K562 (cell line): Measurements from ENCODE around the gene CRADD. TPM values are rescaled to one million over a fixed set of nuclear protein-coding genes. Genes with fewer than 3 reads are reported as not detected.

Source experiments
- ATAC-seq: fragments of 200-7000 bp; cut with Tn5 transposase; 3 replicates; pipeline ENCODE4 v1.9.1; 2020; ENCODE audit warnings: moderate library complexity
- BruUV-seq: library from RNA; stranded (reverse); fragments of 400-500 nt; replicated peaks from 2 replicates; lab custom pipeline; 2021; lab: Mats Ljungman, UMichigan
- CTCF ChIA-PET: fragments of 300-600 bp; formaldehyde crosslinking; extraction: SDS; loops from one replicate; lab custom pipeline; 2021; ENCODE audit warnings: low intra/inter-chr PET ratio; lab: Yijun Ruan, JAX
- POLR2A ChIA-PET: fragments of 300-600, 350-650 bp; sonication (Branson Sonifier 250); formaldehyde crosslinking; extraction: SDS; loops from one replicate; lab custom pipeline; 2021; ENCODE audit warnings: antibody characterized with exemption, inconsistent platforms; lab: Yijun Ruan, JAX
- DNase-seq, 4 experiments: peaks; one replicate each; pipeline versions ENCODE4 v3.0.0 to v3.0.0-alpha.2; 2011 to 2018; ENCODE audit warnings: low spot score in 3 of 4, mixed read lengths in 3 of 4; ENCODE audit errors: extremely low read depth in 1 of 4
- FAIRE-seq: peaks from 2 replicates; lab custom pipeline; 2011; peaks lifted over from hg19 to GRCh38; lab: Jason Lieb, UNC
- H2AFZ ChIP-seq: 2 replicates; pipeline ENCODE4 v1.6.0; 2011; ENCODE audit warnings: low read depth, low read length, control low read depth, inconsistent platforms
- H3K27ac ChIP-seq: fragments of 200-600 bp; 3 replicates; pipeline ENCODE4 v1.8.0; 2011; ENCODE audit warnings: low read depth, mild to moderate bottlenecking, control low read depth, inconsistent platforms, low read length, moderate library complexity, mixed read lengths; ENCODE audit errors: extremely low read depth
- H3K27me3 ChIP-seq, 2 experiments: fragments of 300-600 bp in 1 of 2; 2 replicates in 1 of 2; 3 replicates in 1 of 2; pipeline versions ENCODE4 v1.6.0 to v1.8.0; 2011; ENCODE audit warnings: inconsistent platforms in 2 of 2, low read length in 2 of 2, mild to moderate bottlenecking in 1 of 2, mixed read lengths in 1 of 2, moderate library complexity in 1 of 2; ENCODE audit not compliant: control insufficient read depth in 2 of 2, insufficient read depth in 2 of 2
- H3K36me3 ChIP-seq: fragments of 300-600 bp; 3 replicates; pipeline ENCODE4 v1.8.0; 2011; ENCODE audit warnings: mild to moderate bottlenecking, low read length, inconsistent platforms; ENCODE audit not compliant: control insufficient read depth, insufficient read depth
- H3K4me1 ChIP-seq, 2 experiments: fragments of 200-600 bp in 1 of 2; replicated peaks in 1 of 2; 2 replicates in 1 of 2; 3 replicates in 1 of 2; pipeline versions ENCODE4 v1.5.1 to v1.8.0; 2011; ENCODE audit warnings: inconsistent platforms in 2 of 2, low read length in 2 of 2, mild to moderate bottlenecking in 1 of 2, mixed read lengths in 1 of 2, moderate library complexity in 1 of 2; ENCODE audit not compliant: control insufficient read depth in 2 of 2, insufficient read depth in 2 of 2
- H3K4me2 ChIP-seq: 2 replicates; pipeline ENCODE4 v1.6.1; 2011; ENCODE audit warnings: low read length, control low read depth, inconsistent platforms, mixed read lengths; ENCODE audit not compliant: insufficient read depth
- H3K4me3 ChIP-seq: fragments of 200-600 bp; sonication (generic), shearing (Covaris generic); 2 replicates; pipeline ENCODE4 v1.5.1; 2016; ENCODE audit warnings: control low read depth, inconsistent platforms
- H3K79me2 ChIP-seq: fragments of 200-600 bp; 3 replicates; pipeline ENCODE4 v1.8.0; 2011; ENCODE audit warnings: low read length, inconsistent platforms; ENCODE audit not compliant: control insufficient read depth, insufficient read depth
- H3K9ac ChIP-seq, 2 experiments: 2 replicates each; pipeline versions ENCODE4 v1.6.0 to v1.6.1; 2011; ENCODE audit warnings: low read depth in 2 of 2, low read length in 2 of 2, control low read depth in 1 of 2, inconsistent platforms in 1 of 2, mild to moderate bottlenecking in 1 of 2, mixed read lengths in 1 of 2; ENCODE audit not compliant: insufficient read depth in 1 of 2
- H3K9me1 ChIP-seq: one replicate; pipeline ENCODE4 v1.6.0; 2011; ENCODE audit warnings: inconsistent platforms, mild to moderate bottlenecking, low read length, moderate library complexity; ENCODE audit not compliant: control insufficient read depth, insufficient read depth
- H3K9me3 ChIP-seq: replicated peaks from 2 replicates; pipeline ENCODE4 v1.5.1; 2011; ENCODE audit warnings: low read depth, low read length, inconsistent platforms; ENCODE audit not compliant: control insufficient read depth, insufficient read depth
- H4K20me1 ChIP-seq: replicated peaks from 2 replicates; pipeline ENCODE4 v1.6.1; 2011; ENCODE audit warnings: low read length, inconsistent platforms, mixed read lengths; ENCODE audit not compliant: control insufficient read depth, insufficient read depth
- CAMTA2 ChIP-seq: fragments of 250-450 bp; sonication (Bioruptor Pico); conservative IDR thresholded peaks from 2 replicates; pipeline ENCODE4 v1.5.1; 2022
- CREB3 ChIP-seq: fragments of 450-650 bp; conservative IDR thresholded peaks from 2 replicates; pipeline ENCODE4 v1.6.1; 2016; ENCODE audit warnings: missing genetic modification characterization, low read depth, mild to moderate bottlenecking, missing compliant biosample characterization, moderate library complexity
- HDAC8 ChIP-seq: fragments of 450-650 bp; IDR thresholded peaks from 2 replicates; pipeline ENCODE4 v1.6.1; 2016; ENCODE audit warnings: mild to moderate bottlenecking, missing genetic modification characterization, moderate library complexity, missing compliant biosample characterization
- PURB ChIP-seq: sonication (generic); formaldehyde crosslinking; IDR thresholded peaks from 2 replicates; pipeline ENCODE4 v1.9.0; 2021; ENCODE audit warnings: low read depth, mild to moderate bottlenecking, missing genetic modification reagents
- WGBS: fragments of 100-300 bp; shearing (Covaris generic); methylation state at CpG from one replicate; pipeline ENCODE4 v1.1.6; 2016; ENCODE audit warnings: low coverage, mixed read lengths; ENCODE audit not compliant: insufficient coverage; ENCODE audit errors: missing lambda C conversion rate; 5-methylcytosine and 5-hydroxymethylcytosine counted together
- in situ Hi-C: fragments of 300-500 bp; cut with MboI; formaldehyde crosslinking; loops from 4 replicates; pipeline ENCODE4 v1.15.0; 2018; ENCODE audit warnings: inconsistent platforms, mixed read lengths
- intact Hi-C: fragments of 100-400 bp; cut with micrococcal nuclease; formaldehyde crosslinking; loops from 2 replicates; pipeline ENCODE4 v1.14.2; 2022
- polyA plus RNA-seq, 8 experiments: library from polyadenylated mRNA; depleted of rRNA in 4 of 8; stranded (reverse) in 5 of 8; unstranded in 3 of 8; fragments of >200 nt; fragmentation: Nextera tagmentation in 2 of 8; fragmentation: Illumina TruSeq in 1 of 8; extraction: Ambion mirVana in 2 of 8; extraction: Trizol in 1 of 8; gene quantifications; 2 replicates each; pipeline versions ENCODE4 v1.2.1 to v1.2.3, GENCODE V29; 2011 to 2014; ENCODE audit warnings: inconsistent platforms in 1 of 8, missing spikeins in 1 of 8
- total RNA-seq, 7 experiments: library from RNA; depleted of rRNA in 6 of 7; stranded (reverse); fragments of >200 nt in 6 of 7; fragmentation: Illumina TruSeq in 2 of 7; extraction: Trizol in 2 of 7; gene quantifications; 2 replicates each; pipeline versions ENCODE4 v1.2.1 to v1.2.3, GENCODE V29; 2011 to 2021; ENCODE audit warnings: low replicate concordance in 1 of 7
- TF ChIP-seq, protein P1 (sequence below): sonication (generic); formaldehyde crosslinking; IDR thresholded peaks from 2 replicates; pipeline ENCODE4 v1.8.1; 2023; ENCODE audit warnings: mild to moderate bottlenecking, missing genetic modification reagents

CRADD gene
- total and polyA plus RNA-seq, 9 of the 15 experiments (the other 6 are each of a cell fraction or from before 2014, with no cell fraction given) = 20.5 to 41.1 (median 25.9) TPM

GRCh38 chr12:93853698-93854478, 176.7 kb downstream of the CRADD start:
- H3K9ac ChIP-seq = no peak overlapping the region
- no peak for TF ChIP-seq CREB3 (tag)
- H3K27me3 ChIP-seq = no peaks in the 10 kb centered on the region
- no TSS peak for BruUV-seq
- H4K20me1 ChIP-seq = no peaks in the 10 kb centered on the region
- POLR2A ChIA-PET = no interaction called here
- no peak overlapping the region for H2AFZ ChIP-seq
- H3K4me2 ChIP-seq = no peak overlapping the region
- no peak overlapping the region for H3K27ac ChIP-seq
- peaks cover 2 to 9% of the 10 kb centered on the region in 2 experiments; a peak in 4 of 5 replicates for H3K4me1 ChIP-seq
- WGBS = 74% methylated on average over 17 of the region's 17 CpGs
- in situ Hi-C loops = no loop called here
- no peaks in the 10 kb centered on the region for H3K9me1 ChIP-seq
- no peak for DNase-seq
- no peaks in the 10 kb centered on the region for H3K79me2 ChIP-seq
- no peak for ATAC-seq
- no peak for FAIRE-seq
- intact Hi-C loops = no loop called here
- CTCF ChIA-PET = no interaction called here
- H3K36me3 ChIP-seq = peaks cover 3% of the 10 kb centered on the region; the same call in 1 of the 3 replicates
- H3K9me3 ChIP-seq = no peaks in the 10 kb centered on the region
- no peak overlapping the region for H3K4me3 ChIP-seq

DNA sequence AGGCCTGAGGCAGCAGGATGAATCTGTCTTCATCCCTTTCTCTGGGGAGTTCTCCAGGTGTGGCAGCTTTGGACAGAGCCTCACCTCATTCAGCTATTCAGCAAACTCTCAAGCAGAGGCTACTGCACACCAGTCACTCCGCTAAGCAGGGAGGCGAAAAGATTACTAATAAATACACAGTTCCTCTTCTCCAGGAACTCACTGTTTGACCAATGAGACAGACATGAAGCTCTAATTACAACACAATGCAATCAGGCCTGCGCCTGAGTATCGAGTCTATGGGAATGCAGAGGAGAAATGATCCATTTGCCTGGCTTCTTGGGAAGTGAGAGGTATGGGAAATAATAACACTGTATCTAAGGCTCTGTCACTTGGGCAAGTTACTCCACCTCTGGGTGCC, 178.1 kb downstream of the CRADD start:
- Histone ChIP-seq H3K27me3 (no peaks in the 10 kb centered on the region), H3K4me1 (peaks cover 2 to 5% of the 10 kb centered on the region in 2 experiments; a peak in 4 of 5 replicates), H3K9me1 (no peaks in the 10 kb centered on the region), H3K9me3 (no peaks in the 10 kb centered on the region), H3K79me2 (no peaks in the 10 kb centered on the region), H3K4me2 (no peak overlapping the region), H3K36me3 (peaks cover under 1% of the 10 kb centered on the region; the same call in 1 of the 3 replicates), H3K9ac (no peak overlapping the region), H3K27ac (no peak overlapping the region)
- WGBS = 92% methylated on average over 4 of the region's 4 CpGs
- DNase-seq (no peak), ATAC-seq (no peak)
- CTCF ChIA-PET = no interaction called here
- BruUV-seq = no TSS peak
- TF ChIP-seq CAMTA2 (CRISPR knock-in tag) = no peak
- no peak for TF ChIP-seq HDAC8 (tag)
- TF ChIP-seq, protein P1, sequence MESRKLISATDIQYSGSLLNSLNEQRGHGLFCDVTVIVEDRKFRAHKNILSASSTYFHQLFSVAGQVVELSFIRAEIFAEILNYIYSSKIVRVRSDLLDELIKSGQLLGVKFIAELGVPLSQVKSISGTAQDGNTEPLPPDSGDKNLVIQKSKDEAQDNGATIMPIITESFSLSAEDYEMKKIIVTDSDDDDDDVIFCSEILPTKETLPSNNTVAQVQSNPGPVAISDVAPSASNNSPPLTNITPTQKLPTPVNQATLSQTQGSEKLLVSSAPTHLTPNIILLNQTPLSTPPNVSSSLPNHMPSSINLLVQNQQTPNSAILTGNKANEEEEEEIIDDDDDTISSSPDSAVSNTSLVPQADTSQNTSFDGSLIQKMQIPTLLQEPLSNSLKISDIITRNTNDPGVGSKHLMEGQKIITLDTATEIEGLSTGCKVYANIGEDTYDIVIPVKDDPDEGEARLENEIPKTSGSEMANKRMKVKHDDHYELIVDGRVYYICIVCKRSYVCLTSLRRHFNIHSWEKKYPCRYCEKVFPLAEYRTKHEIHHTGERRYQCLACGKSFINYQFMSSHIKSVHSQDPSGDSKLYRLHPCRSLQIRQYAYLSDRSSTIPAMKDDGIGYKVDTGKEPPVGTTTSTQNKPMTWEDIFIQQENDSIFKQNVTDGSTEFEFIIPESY (CRISPR knock-in tag) = peak; percentile 62; the same call in 1 of the 2 replicates
- no peak for TF ChIP-seq PURB
- TF ChIP-seq, all 486 proteins: peak for 1
- Histone ChIP-seq H3K4me3 (no peak overlapping the region), H4K20me1 (no peaks in the 10 kb centered on the region), H2AFZ (no peak overlapping the region)
- FAIRE-seq = no peak
- intact Hi-C loops = no loop called here
- in situ Hi-C loops = no loop called here
- POLR2A ChIA-PET = interaction anchor here (1.2 kb wide), 1 partner anchor 12 kb away, joined by 3 read pairs; no protein-coding TSS in a partner anchor
